Transverse colon (tissue), 4 donors: ENCODE data around the gene KRT80.

Experiments used
- CTCF ChIP-seq, 5 experiments: fragments of 200-600 bp in 3 of 5; fragments of 450-650 bp in 2 of 5; sonication (generic) in 3 of 5; IDR thresholded peaks; 1 replicate in 2 of 5; 2 replicates in 3 of 5; pipeline ENCODE4 v1.5.1; 2016 to 2017; ENCODE audit warnings: antibody characterized with exemption in 5 of 5, inconsistent platforms in 3 of 5, mild to moderate bottlenecking in 2 of 5, moderate library complexity in 1 of 5
- POLR2A ChIP-seq: fragments of 450-650 bp; IDR thresholded peaks from one replicate; pipeline ENCODE4 v1.6.1; 2016; ENCODE audit warnings: antibody characterized with exemption, mild to moderate bottlenecking, moderate library complexity
- POLR2AphosphoS5 ChIP-seq, 3 donors: sonication (generic); formaldehyde crosslinking; IDR thresholded peaks; one replicate each; pipeline ENCODE4 v1.6.1; 2016; ENCODE audit warnings: antibody characterized with exemption in 3 of 3

GRCh38 chr12:52208424-52209165 lies 16.8 kb upstream of the KRT80 start:
- TF ChIP-seq POLR2A (no peak), CTCF (IDR thresholded peaks at IDR 0.05) (no peak), POLR2AphosphoS5 (IDR thresholded peaks at IDR 0.05) (no peak)
